Upper lobe of right lung (tissue), 1 donor: ENCODE measurements around the gene CSH1. TPM values are rescaled to one million over a fixed set of nuclear protein-coding genes. Genes with fewer than 3 reads are reported as not detected.
A peak's percentile ranks its signal among the peaks of the same experiment; 100 is the strongest.

Source experiments
- ATAC-seq: fragments of 200-7000 bp; cut with Tn5 transposase; one replicate; pipeline ENCODE4 v1.9.1; 2020; ENCODE audit warnings: mild to moderate bottlenecking, moderate library complexity
- DNase-seq: peaks from one replicate; pipeline ENCODE4 v3.0.0-alpha.2; 2020
- H3K27ac ChIP-seq: fragments of 200-600 bp; one replicate; pipeline ENCODE4 v1.8.0; 2022
- H3K27me3 ChIP-seq: fragments of 200-600 bp; one replicate; pipeline ENCODE4 v1.8.0; 2022; ENCODE audit warnings: mild to moderate bottlenecking
- H3K36me3 ChIP-seq: fragments of 200-600 bp; one replicate; pipeline ENCODE4 v1.8.0; 2022
- H3K4me1 ChIP-seq: fragments of 200-600 bp; one replicate; pipeline ENCODE4 v1.8.0; 2022
- H3K4me3 ChIP-seq: fragments of 200-600 bp; one replicate; pipeline ENCODE4 v1.8.0; 2022; ENCODE audit warnings: mild to moderate bottlenecking
- H3K9me3 ChIP-seq: fragments of 200-600 bp; one replicate; pipeline ENCODE4 v1.8.0; 2022
- intact Hi-C: fragments of 100-400 bp; cut with DNase I; formaldehyde crosslinking; loops from one replicate; pipeline ENCODE4 v1.11.0; 2022
- total RNA-seq: library from RNA; stranded (reverse); fragmentation: NEBNext Ultra II Directional; extraction: Animal tissue kit (Norgen Biotek cat#: 25700); gene quantifications from one replicate; pipeline ENCODE4 v1.2.1, GENCODE V29; 2021
- TF ChIP-seq, protein P1 (sequence below): fragments of 200-600 bp; IDR thresholded peaks from one replicate; pipeline ENCODE4 v1.8.0; 2022; ENCODE audit warnings: antibody characterized with exemption
- donor health status: DM: no; HTN: yes; CAD: no; lungs with severe emphysema.

Gene CSH1
- total RNA-seq, 1 donor from 2014 or later = not detected

GRCh38 chr17:63848834-63849689 lies 47.3 kb downstream of the CSH1 start:
- DNase-seq (peak; percentile 96), ATAC-seq (peak; percentile 98)
- Histone ChIP-seq H3K4me3 (peak overlapping the region; percentile 39), H3K27me3 (no peaks in the 10 kb centered on the region), H3K27ac (peak overlapping the region; percentile 67), H3K36me3 (no peaks in the 10 kb centered on the region), H3K4me1 (peaks cover 3% of the 10 kb centered on the region), H3K9me3 (no peaks in the 10 kb centered on the region)
- intact Hi-C loops = no loop called here
- TF ChIP-seq, protein P1, sequence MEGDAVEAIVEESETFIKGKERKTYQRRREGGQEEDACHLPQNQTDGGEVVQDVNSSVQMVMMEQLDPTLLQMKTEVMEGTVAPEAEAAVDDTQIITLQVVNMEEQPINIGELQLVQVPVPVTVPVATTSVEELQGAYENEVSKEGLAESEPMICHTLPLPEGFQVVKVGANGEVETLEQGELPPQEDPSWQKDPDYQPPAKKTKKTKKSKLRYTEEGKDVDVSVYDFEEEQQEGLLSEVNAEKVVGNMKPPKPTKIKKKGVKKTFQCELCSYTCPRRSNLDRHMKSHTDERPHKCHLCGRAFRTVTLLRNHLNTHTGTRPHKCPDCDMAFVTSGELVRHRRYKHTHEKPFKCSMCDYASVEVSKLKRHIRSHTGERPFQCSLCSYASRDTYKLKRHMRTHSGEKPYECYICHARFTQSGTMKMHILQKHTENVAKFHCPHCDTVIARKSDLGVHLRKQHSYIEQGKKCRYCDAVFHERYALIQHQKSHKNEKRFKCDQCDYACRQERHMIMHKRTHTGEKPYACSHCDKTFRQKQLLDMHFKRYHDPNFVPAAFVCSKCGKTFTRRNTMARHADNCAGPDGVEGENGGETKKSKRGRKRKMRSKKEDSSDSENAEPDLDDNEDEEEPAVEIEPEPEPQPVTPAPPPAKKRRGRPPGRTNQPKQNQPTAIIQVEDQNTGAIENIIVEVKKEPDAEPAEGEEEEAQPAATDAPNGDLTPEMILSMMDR = peak; percentile 62

- ATAC-seq = no peak
- no peaks in the 10 kb centered on the region for H3K9me3 ChIP-seq
- peaks cover 3% of the 10 kb centered on the region for H3K4me1 ChIP-seq
- no peaks in the 10 kb centered on the region for H3K27me3 ChIP-seq
- H3K27ac ChIP-seq = no peak overlapping the region
- TF ChIP-seq, protein P1 = no peak
- H3K36me3 ChIP-seq = no peaks in the 10 kb centered on the region
- H3K4me3 ChIP-seq = no peak overlapping the region
- intact Hi-C loops = no loop called here
- no peak for DNase-seq
Observed at GRCh38 chr17:63847525-63848249, 48.7 kb downstream of the CSH1 start.

GRCh38 chr17:63845509-63845908 lies 50.9 kb downstream of the CSH1 start:
- Histone ChIP-seq H3K9me3 (no peaks in the 10 kb centered on the region), H3K36me3 (no peaks in the 10 kb centered on the region), H3K27me3 (no peaks in the 10 kb centered on the region), H3K27ac (no peak overlapping the region), H3K4me1 (peaks cover 15% of the 10 kb centered on the region), H3K4me3 (no peak overlapping the region)
- no peak for ATAC-seq
- intact Hi-C loops = no loop called here
- TF ChIP-seq, protein P1 = no peak
- DNase-seq = no peak

Other genes starting within 250 kb of the CSH1 start
- gene LIMD2, start 196.4 kb downstream of the CSH1 start, total RNA-seq = 22.9 TPM
- gene STRADA, start 154.8 kb downstream of the CSH1 start, total RNA-seq = 30.2 TPM
- gene CCDC47, start 123.0 kb downstream of the CSH1 start, total RNA-seq = 91.4 TPM
- gene DDX42, start 122.4 kb downstream of the CSH1 start, total RNA-seq = 93.8 TPM
- gene PSMC5, start 69.1 kb downstream of the CSH1 start, total RNA-seq = 105 TPM
- gene FTSJ3, start 68.9 kb downstream of the CSH1 start, total RNA-seq = 39.4 TPM
- 74.6 TPM for gene SMARCD2, start 53.9 kb downstream of the CSH1 start, total RNA-seq
- not detected for gene CSH2, start 22.9 kb downstream of the CSH1 start, total RNA-seq
- not detected for gene GH2, start 14.6 kb downstream of the CSH1 start, total RNA-seq
- gene CSHL1, start 14.7 kb upstream of the CSH1 start, total RNA-seq = not detected
- gene GH1, start 22.3 kb upstream of the CSH1 start, total RNA-seq = not detected
- gene CD79B, start 35.8 kb upstream of the CSH1 start, total RNA-seq = 4.7 TPM
- not detected for gene SCN4A, start 76.3 kb upstream of the CSH1 start, total RNA-seq
- gene PRR29, start 101.8 kb upstream of the CSH1 start, total RNA-seq = 0.43 TPM
- 70.5 TPM for gene ICAM2, start 124.1 kb upstream of the CSH1 start, total RNA-seq
- gene ERN1, start 233.6 kb upstream of the CSH1 start, total RNA-seq = 52.6 TPM